Body of pancreas (tissue), 4 donors: ENCODE data around the gene LAMB3. TPM values are rescaled to one million over a fixed set of nuclear protein-coding genes. Genes with fewer than 3 reads are reported as not detected.
A peak's percentile ranks its signal among the peaks of the same experiment; 100 is the strongest.

Experiments
- ATAC-seq: fragments of 150-250 bp; one replicate; pipeline ENCODE4 v1.9.1; 2016
- DNase-seq, 4 donors: peaks; one replicate each; pipeline ENCODE4 v3.0.0-alpha.2; 2019
- H3K27ac ChIP-seq, 4 donors: fragments of 200-600 bp; sonication (generic); 1 replicate in 3 of 4; 2 replicates in 1 of 4; pipeline versions ENCODE4 v1.5.1 to v1.6.1; 2016 to 2019; ENCODE audit warnings: mild to moderate bottlenecking in 1 of 4, mixed read lengths in 1 of 4, moderate library complexity in 1 of 4
- H3K27me3 ChIP-seq, 2 donors: fragments of 200-600 bp; sonication (generic); one replicate each; pipeline ENCODE4 v1.6.0; 2016; ENCODE audit warnings: mild to moderate bottlenecking in 1 of 2
- H3K36me3 ChIP-seq, 2 donors: fragments of 200-600 bp; sonication (generic); replicated peaks in 1 of 2; 2 replicates each; pipeline ENCODE4 v1.5.1; 2016; ENCODE audit warnings: low read depth in 2 of 2; ENCODE audit not compliant: insufficient read depth in 1 of 2
- H3K4me1 ChIP-seq: fragments of 200-600 bp; sonication (generic); one replicate; pipeline ENCODE4 v1.6.0; 2016
- H3K4me3 ChIP-seq, 2 donors: fragments of 200-600 bp; sonication (generic); 1 replicate in 1 of 2; 2 replicates in 1 of 2; pipeline ENCODE4 v1.5.1; 2016 to 2019
- H3K9me3 ChIP-seq, 3 donors: fragments of 200-600 bp; sonication (generic); 1 replicate in 2 of 3; 2 replicates in 1 of 3; pipeline ENCODE4 v1.5.1; 2016
- POLR2A ChIP-seq, 3 donors: fragments of 450-650 bp; IDR thresholded peaks; one replicate each; pipeline ENCODE4 v1.6.1; 2016; ENCODE audit warnings: antibody characterized with exemption in 3 of 3, mild to moderate bottlenecking in 2 of 3
- WGBS, 2 donors: methylation state at CpG; one replicate each; pipeline ENCODE4 v1.1.5; 2017; 5-methylcytosine and 5-hydroxymethylcytosine counted together
- intact Hi-C: fragments of 100-400 bp; cut with DNase I; formaldehyde crosslinking; loops from one replicate; pipeline ENCODE4 v1.15.1; 2023
- total RNA-seq, 2 donors: library from RNA; depleted of rRNA; stranded (reverse); fragments of >200 nt; gene quantifications; one replicate each; pipeline ENCODE4 v1.1.0, GENCODE V29; 2016
- TF ChIP-seq, protein P1 (sequence below), 7 experiments: fragments of 450-650 bp in 4 of 7; fragments of 200-600 bp in 3 of 7; sonication (generic) in 3 of 7; IDR thresholded peaks; one replicate each; pipeline ENCODE4 v1.5.1; 2016 to 2019; ENCODE audit warnings: antibody characterized with exemption in 7 of 7

The LAMB3 gene
- total RNA-seq, 2 donors from 2014 or later = 5.3 to 7.3 TPM

DNA sequence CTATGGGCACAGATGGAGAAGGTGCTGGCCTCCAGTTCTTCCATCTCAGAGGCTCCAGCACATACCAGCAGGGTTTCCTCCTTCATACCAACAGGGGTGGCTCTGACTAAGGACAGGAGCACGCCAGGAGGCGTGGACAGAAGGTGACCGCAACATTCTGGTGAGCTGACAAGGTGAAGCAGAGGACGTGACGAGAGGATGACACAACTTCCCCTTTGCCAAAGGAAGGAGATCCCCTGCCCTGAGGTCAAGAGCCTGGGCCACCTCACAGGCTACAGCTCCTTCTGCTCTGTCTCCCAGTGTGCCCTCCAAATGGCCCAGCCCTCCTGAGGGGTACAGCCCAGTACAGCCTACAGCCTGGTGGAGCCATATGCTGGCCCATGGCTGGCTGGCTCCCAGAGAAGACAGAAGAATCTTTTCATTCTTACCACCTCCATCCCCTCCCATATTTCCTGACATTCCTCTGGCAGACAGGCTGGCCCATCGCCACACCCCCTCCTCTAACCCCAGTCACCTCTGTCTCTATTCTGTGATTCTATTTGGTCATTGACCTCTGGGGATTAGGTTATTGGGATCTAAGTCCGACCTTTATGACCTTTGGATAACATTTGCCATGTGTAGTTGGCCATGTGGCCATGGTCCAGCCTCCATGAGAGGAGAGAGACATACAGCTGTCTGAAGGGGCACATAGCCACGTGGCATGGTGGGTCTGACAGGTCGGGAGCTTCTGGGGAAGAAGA is 5.1 kb upstream of the LAMB3 start:
- DNase-seq (no peak), ATAC-seq (no peak)
- Histone ChIP-seq H3K36me3 (no peaks in the 10 kb centered on the region), H3K9me3 (no peaks in the 10 kb centered on the region), H3K4me3 (no peak overlapping the region), H3K27ac (no peak overlapping the region), H3K27me3 (no peaks in the 10 kb centered on the region), H3K4me1 (peaks cover 50% of the 10 kb centered on the region)
- 72 to 95% methylated on average over 9 of the region's 9 CpGs for WGBS, 2 donors
- intact Hi-C loops = no loop called here
- TF ChIP-seq, protein P1, sequence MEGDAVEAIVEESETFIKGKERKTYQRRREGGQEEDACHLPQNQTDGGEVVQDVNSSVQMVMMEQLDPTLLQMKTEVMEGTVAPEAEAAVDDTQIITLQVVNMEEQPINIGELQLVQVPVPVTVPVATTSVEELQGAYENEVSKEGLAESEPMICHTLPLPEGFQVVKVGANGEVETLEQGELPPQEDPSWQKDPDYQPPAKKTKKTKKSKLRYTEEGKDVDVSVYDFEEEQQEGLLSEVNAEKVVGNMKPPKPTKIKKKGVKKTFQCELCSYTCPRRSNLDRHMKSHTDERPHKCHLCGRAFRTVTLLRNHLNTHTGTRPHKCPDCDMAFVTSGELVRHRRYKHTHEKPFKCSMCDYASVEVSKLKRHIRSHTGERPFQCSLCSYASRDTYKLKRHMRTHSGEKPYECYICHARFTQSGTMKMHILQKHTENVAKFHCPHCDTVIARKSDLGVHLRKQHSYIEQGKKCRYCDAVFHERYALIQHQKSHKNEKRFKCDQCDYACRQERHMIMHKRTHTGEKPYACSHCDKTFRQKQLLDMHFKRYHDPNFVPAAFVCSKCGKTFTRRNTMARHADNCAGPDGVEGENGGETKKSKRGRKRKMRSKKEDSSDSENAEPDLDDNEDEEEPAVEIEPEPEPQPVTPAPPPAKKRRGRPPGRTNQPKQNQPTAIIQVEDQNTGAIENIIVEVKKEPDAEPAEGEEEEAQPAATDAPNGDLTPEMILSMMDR (IDR thresholded peaks at IDR 0.05) = no peak
- no peak for TF ChIP-seq POLR2A (IDR thresholded peaks at IDR 0.05)

DNA sequence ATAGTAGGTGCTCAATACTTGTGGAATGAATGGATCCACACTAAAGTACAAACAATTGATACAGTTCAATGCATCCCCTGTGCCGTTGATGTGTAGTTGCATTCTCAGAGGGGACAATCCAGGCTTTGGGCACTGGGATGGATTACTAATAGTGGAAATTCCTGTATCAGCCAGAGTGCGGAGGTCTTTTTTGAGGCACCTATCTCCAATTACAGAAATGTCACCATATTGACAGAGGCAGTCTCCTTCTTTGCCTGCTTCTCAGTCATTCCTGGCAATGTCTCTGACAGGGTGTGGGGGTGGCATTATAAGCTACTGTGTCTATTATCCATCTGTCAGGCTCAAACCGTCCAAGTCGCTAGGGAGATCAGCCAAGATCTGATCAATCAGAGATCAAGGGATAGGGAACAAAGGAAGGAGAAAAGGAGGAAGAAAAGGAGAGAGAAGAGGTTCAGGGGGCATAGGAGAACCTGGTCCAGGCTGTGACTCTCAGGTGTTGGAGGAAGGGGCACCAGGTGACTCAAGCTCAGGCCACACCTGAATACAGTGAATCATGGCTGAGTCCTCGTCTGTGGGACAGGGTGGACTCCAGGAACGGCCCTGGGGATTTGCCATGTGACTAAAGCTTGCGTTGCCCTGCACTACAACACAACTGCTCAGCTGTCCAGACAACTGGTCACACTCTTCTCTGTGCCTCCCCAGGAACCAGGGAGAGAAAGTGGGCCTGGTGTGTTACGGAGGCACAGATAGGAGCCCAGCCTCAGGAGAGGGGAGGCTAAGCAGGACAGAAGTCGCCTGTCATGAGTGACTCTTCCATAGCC is 3.4 kb upstream of the LAMB3 start:
- Histone ChIP-seq H3K36me3 (no peaks in the 10 kb centered on the region), H3K27ac (peak overlapping the region; percentile 80 to 91 (median 86)), H3K27me3 (no peaks in the 10 kb centered on the region), H3K4me3 (no peak overlapping the region), H3K9me3 (no peaks in the 10 kb centered on the region), H3K4me1 (peaks cover 66% of the 10 kb centered on the region)
- TF ChIP-seq POLR2A (IDR thresholded peaks at IDR 0.05) = no peak
- TF ChIP-seq, protein P1 (IDR thresholded peaks at IDR 0.05) = no peak
- intact Hi-C loops = no loop called here
- ATAC-seq = no peak
- DNase-seq = peak; percentile 47 to 86 (median 60)
- 57 to 62% methylated on average over 9 of the region's 9 CpGs for WGBS, 2 donors

DNA sequence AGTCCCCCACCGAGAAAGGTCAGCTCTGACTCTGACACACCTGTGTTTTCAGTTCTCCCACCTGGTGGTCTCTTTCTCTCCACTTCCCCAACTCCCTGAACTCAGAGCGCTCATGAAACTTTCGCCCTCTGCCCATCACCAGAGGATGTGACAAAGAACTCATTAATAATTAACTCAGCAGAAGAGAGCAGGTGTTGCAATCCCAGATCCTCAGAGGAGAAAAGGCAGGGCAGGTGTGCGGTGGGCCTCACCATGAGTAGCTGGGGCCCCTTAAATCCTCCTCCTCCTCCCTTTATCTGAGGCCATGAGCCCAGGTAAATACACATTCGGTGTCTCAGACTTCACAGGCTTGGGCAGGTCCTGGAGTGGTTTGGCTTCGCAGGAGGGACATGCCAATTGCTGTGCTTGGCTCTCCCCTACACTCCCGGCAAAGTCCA is 1.7 kb upstream of the LAMB3 start:
- Histone ChIP-seq H3K27ac (peak overlapping the region; percentile 80 to 91 (median 86)), H3K9me3 (no peaks in the 10 kb centered on the region), H3K27me3 (no peaks in the 10 kb centered on the region), H3K4me1 (peaks cover 79% of the 10 kb centered on the region), H3K4me3 (no peak overlapping the region), H3K36me3 (no peaks in the 10 kb centered on the region)
- DNase-seq (peak; percentile 65 to 85 (median 82)), ATAC-seq (peak; percentile 72)
- TF ChIP-seq, protein P1 (IDR thresholded peaks at IDR 0.05) = no peak
- TF ChIP-seq POLR2A (IDR thresholded peaks at IDR 0.05) = peak in 2 of 3 donors; percentile 28 to 52
- 12 to 39% methylated on average over 7 of the region's 7 CpGs for WGBS, 2 donors
- intact Hi-C loops = no loop called here

DNA sequence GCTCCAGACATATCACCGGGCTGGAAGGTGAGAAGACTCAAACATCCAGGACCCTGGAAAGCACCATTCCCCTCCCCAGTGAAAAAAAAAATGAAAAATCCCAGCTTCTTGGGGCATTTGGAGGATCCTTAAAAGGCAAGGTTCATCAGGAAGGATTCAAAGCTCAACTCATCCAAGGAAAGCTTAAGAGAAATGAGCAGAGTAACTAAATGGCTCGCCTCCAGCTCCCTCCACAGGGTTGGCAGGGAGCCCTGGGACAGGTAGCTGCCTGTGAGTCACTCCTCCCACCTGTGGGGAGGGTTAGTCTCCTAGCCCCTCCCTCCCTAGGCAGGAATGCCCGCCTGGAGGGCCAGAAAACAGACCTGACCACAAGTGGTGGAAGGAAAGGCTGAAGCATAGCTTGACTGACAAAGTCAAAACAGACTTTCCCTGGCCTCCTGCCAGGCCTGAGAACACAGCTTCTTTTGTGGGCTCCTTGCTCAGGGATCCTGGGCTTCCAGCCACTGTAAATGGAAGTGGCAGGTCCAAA is 712 bp upstream of the LAMB3 start:
- Histone ChIP-seq H3K27me3 (no peaks in the 10 kb centered on the region), H3K4me1 (peaks cover 86% of the 10 kb centered on the region), H3K27ac (peak overlapping the region; percentile 80 to 91 (median 86)), H3K9me3 (no peaks in the 10 kb centered on the region), H3K4me3 (no peak overlapping the region), H3K36me3 (no peaks in the 10 kb centered on the region)
- DNase-seq (peak; percentile 98 to 100 (median 99)), ATAC-seq (peak; percentile 95)
- peak in 2 of 3 donors; percentile 23 to 27 for TF ChIP-seq POLR2A (IDR thresholded peaks at IDR 0.05)
- TF ChIP-seq, protein P1 (IDR thresholded peaks at IDR 0.05) = peak in 1 of 7 experiments; percentile 9
- WGBS, 2 donors = 8 to 21% methylated on average over 2 to 3 of the region's 3 CpGs
- intact Hi-C loops = no loop called here
